UCSD-AML1 (cell line): ENCODE results near the gene STX1B.
"Not testable (repeated sequence)": the region's sequence is repeated elsewhere in the genome, so short reads cannot be mapped to it uniquely, and the experiment has no call there.

ENCODE experiments used
- DNase-seq: peaks from one replicate; lab custom pipeline; 2025; ENCODE audit not compliant: unreplicated experiment; lab: John Stamatoyannopoulos, UW

The STX1B gene

GRCh38 chr16:31010585-31011325, at the start of gene STX1B:
TSS of gene STX1B (minus strand) at chr16:31010638. CDS start at chr16:31010396, 242 bp downstream.
- no peak for DNase-seq

GRCh38 chr16:31055613-31056012, 45.2 kb upstream of the STX1B start:
- DNase-seq, result no peak

- DNase-seq, result no peak
These were observed 41.7 kb upstream of the STX1B start for GRCh38 chr16:31052114-31052513.

- DNase-seq, result no peak
These were observed 40.0 kb upstream of the STX1B start for GRCh38 chr16:31050280-31051030.

- DNase-seq, result no peak
These were observed 33.6 kb upstream of the STX1B start for GRCh38 chr16:31043898-31044481.

GRCh38 chr16:31043352-31043751, 32.9 kb upstream of the STX1B start:
- no peak for DNase-seq

GRCh38 chr16:31042866-31043265, 32.4 kb upstream of the STX1B start:
- DNase-seq, result no peak

GRCh38 chr16:31038993-31039392, 28.6 kb upstream of the STX1B start:
- DNase-seq, result no peak

- no peak for DNase-seq
These were observed 26.3 kb upstream of the STX1B start for GRCh38 chr16:31036691-31037090.

GRCh38 chr16:31033709-31034492, 23.5 kb upstream of the STX1B start:
- peak; percentile 83 for DNase-seq

GRCh38 chr16:31032736-31033708, 22.6 kb upstream of the STX1B start, which contains the start of gene STX4:
TSS of gene STX4 (plus strand) at chr16:31033558. CDS start at chr16:31033806, 248 bp downstream.
- DNase-seq, result peak; percentile 95

GRCh38 chr16:31031276-31031675, 20.8 kb upstream of the STX1B start:
- no peak for DNase-seq

GRCh38 chr16:31029272-31029671, 18.8 kb upstream of the STX1B start:
- DNase-seq, result no peak

GRCh38 chr16:31025339-31025738, 14.9 kb upstream of the STX1B start:
- no peak for DNase-seq

- DNase-seq, result no peak
These were observed 13.3 kb upstream of the STX1B start for GRCh38 chr16:31023627-31024226.

GRCh38 chr16:31023252-31023602, 12.8 kb upstream of the STX1B start:
- no peak for DNase-seq

- no peak for DNase-seq
These were observed 12.3 kb upstream of the STX1B start for GRCh38 chr16:31022544-31023251.

- no peak for DNase-seq
These were observed 10.1 kb upstream of the STX1B start for GRCh38 chr16:31020536-31020935.

GRCh38 chr16:31017756-31018155, 7.3 kb upstream of the STX1B start:
- not testable (repeated sequence) for DNase-seq
